OCI-LY7 (cell line): ENCODE measurements around the gene TRIM39. TPM values are rescaled to one million over a fixed set of nuclear protein-coding genes. Genes with fewer than 3 reads are reported as not detected.

Experiments
- BruUV-seq: library from RNA; stranded (reverse); fragments of 400-500 nt; replicated peaks from 2 replicates; lab custom pipeline; 2021; lab: Mats Ljungman, UMichigan
- CTCF ChIA-PET: fragments of 300-600 bp; sonication (Branson Sonifier 250); formaldehyde crosslinking; loops from one replicate; lab custom pipeline; 2022; ENCODE audit warnings: antibody characterized with exemption; ENCODE audit not compliant: unreplicated experiment; lab: Charles Lee
- POLR2A ChIA-PET: fragments of 300-600 bp; sonication (Branson Sonifier 250); formaldehyde crosslinking; loops from one replicate; lab custom pipeline; 2022; ENCODE audit warnings: antibody characterized with exemption; lab: Charles Lee
- DNase-seq: peaks from one replicate; pipeline ENCODE4 v3.0.0-alpha.2; 2015; ENCODE audit warnings: low spot score
- H2AFZ ChIP-seq: fragments of 200-600 bp; sonication (generic), shearing (Covaris generic); 2 replicates; pipeline ENCODE4 v1.6.1; 2014; ENCODE audit warnings: mild to moderate bottlenecking, antibody characterized with exemption, low read length, moderate library complexity
- H3K27ac ChIP-seq: fragments of 200-600 bp; sonication (generic); 2 replicates; pipeline ENCODE4 v1.5.1; 2014; ENCODE audit warnings: mixed run types, low read depth, mild to moderate bottlenecking, moderate library complexity, low read length, inconsistent platforms; ENCODE audit not compliant: poor library complexity, severe bottlenecking
- H3K36me3 ChIP-seq: fragments of 200-600 bp; sonication (generic); 2 replicates; pipeline ENCODE4 v1.6.1; 2014; ENCODE audit warnings: mild to moderate bottlenecking, antibody characterized with exemption, low read length, moderate library complexity, mixed read lengths; ENCODE audit not compliant: insufficient read depth
- H3K4me1 ChIP-seq: fragments of 200-600 bp; sonication (generic); 2 replicates; pipeline ENCODE4 v1.5.1; 2014; ENCODE audit warnings: mild to moderate bottlenecking, low read length; ENCODE audit not compliant: insufficient read depth, poor library complexity, severe bottlenecking
- H3K4me2 ChIP-seq: fragments of 200-600 bp; sonication (generic); 2 replicates; pipeline ENCODE4 v1.6.1; 2014; ENCODE audit warnings: mild to moderate bottlenecking, low read length
- H3K4me3 ChIP-seq: fragments of 200-600 bp; sonication (generic); 2 replicates; pipeline ENCODE4 v1.5.1; 2014; ENCODE audit warnings: mild to moderate bottlenecking, low read depth, low read length; ENCODE audit not compliant: poor library complexity, severe bottlenecking
- H3K79me2 ChIP-seq: fragments of 200-600 bp; sonication (generic); 2 replicates; pipeline ENCODE4 v1.6.1; 2016; ENCODE audit warnings: low read depth, mild to moderate bottlenecking, low read length, moderate library complexity, mixed read lengths; ENCODE audit not compliant: insufficient read depth
- H3K9me2 ChIP-seq: fragments of 200-600 bp; sonication (generic); 2 replicates; pipeline ENCODE4 v1.6.1; 2016; ENCODE audit warnings: mild to moderate bottlenecking, low read length, mixed read lengths; ENCODE audit not compliant: insufficient read depth
- H3K9me3 ChIP-seq: fragments of 200-600 bp; sonication (generic); 2 replicates; pipeline ENCODE4 v1.6.1; 2014; ENCODE audit warnings: mild to moderate bottlenecking, mixed run types, low read length, mixed read lengths
- H4K20me1 ChIP-seq: fragments of 200-600 bp; sonication (generic); 2 replicates; pipeline ENCODE4 v1.6.1; 2014; ENCODE audit warnings: mild to moderate bottlenecking, antibody characterized with exemption, low read length, moderate library complexity, mixed read lengths; ENCODE audit not compliant: insufficient read depth
- CTCF ChIP-seq: fragments of 200-600 bp; sonication (generic); conservative IDR thresholded peaks from 2 replicates; pipeline ENCODE4 v1.5.1; 2014; ENCODE audit warnings: mild to moderate bottlenecking, antibody characterized with exemption, low read length, moderate library complexity, mixed read lengths
- EZH2phosphoT487 ChIP-seq: fragments of 200-600 bp; sonication (generic); IDR thresholded peaks from 2 replicates; pipeline ENCODE4 v1.6.1; 2018; ENCODE audit warnings: low read depth, borderline replicate concordance, mild to moderate bottlenecking, mixed run types, antibody characterized with exemption, low read length, moderate library complexity, mixed read lengths
- intact Hi-C: fragments of 100-400 bp; cut with micrococcal nuclease; formaldehyde crosslinking; loops from one replicate; pipeline ENCODE4 v1.10.0; 2022; ENCODE audit not compliant: unreplicated experiment
- total RNA-seq, 2 experiments: library from RNA; depleted of rRNA in 1 of 2; stranded (reverse); fragments of >200 nt in 1 of 2; shearing (Covaris generic) in 1 of 2; gene quantifications; 2 replicates each; pipeline ENCODE4 v1.2.3, GENCODE V29; 2014 to 2022

The TRIM39 gene
- total RNA-seq, 2 experiments from 2014 or later = 11.4 to 17.0 TPM

GRCh38 chr6:30325873-30326525, 728 bp upstream of the TRIM39 start:
- H3K4me3 ChIP-seq = peak overlapping the region; percentile 84
- peaks cover 29% of the 10 kb centered on the region for H4K20me1 ChIP-seq
- H3K36me3 ChIP-seq = peaks cover 29% of the 10 kb centered on the region
- ChIA-PET POLR2A (interaction anchor here (0.7 to 1.3 kb wide), 5 partner anchors 8 to 496 kb away, joined by 3 to 7 read pairs (median 4); no protein-coding TSS in a partner anchor), CTCF (no interaction called here)
- H3K9me3 ChIP-seq = no peaks in the 10 kb centered on the region
- peak overlapping the region; percentile 84 for H3K27ac ChIP-seq
- BruUV-seq = no TSS peak
- DNase-seq = peak; percentile 74
- H3K4me1 ChIP-seq = peaks cover 41% of the 10 kb centered on the region
- H3K4me2 ChIP-seq = peak overlapping the region; percentile 90
- TF ChIP-seq CTCF (no peak), EZH2phosphoT487 (no peak)
- H3K9me2 ChIP-seq = no peaks in the 10 kb centered on the region
- H3K79me2 ChIP-seq = peaks cover 62% of the 10 kb centered on the region
- H2AFZ ChIP-seq = peak overlapping the region; percentile 73
- intact Hi-C loops = loop anchor here (5.0 kb wide), 1 partner anchor 114 kb away; the partner anchor contains the start of gene TRIM26

- H3K9me2 ChIP-seq = no peaks in the 10 kb centered on the region
- no peak for DNase-seq
- ChIA-PET CTCF (interaction anchor here (0.6 kb wide), 1 partner anchor 10 kb away, joined by 3 read pairs; no protein-coding TSS in a partner anchor), POLR2A (interaction anchor here (1.7 kb wide), 1 partner anchor 10 kb away, joined by 4 read pairs; no protein-coding TSS in a partner anchor)
- intact Hi-C loops = loop anchor here (1.0 to 5.0 kb wide), 2 partner anchors 18 to 115 kb away; partner anchors contain the start of genes RPP21 and TRIM26
- peaks cover 30% of the 10 kb centered on the region for H3K4me1 ChIP-seq
- H3K4me2 ChIP-seq = peak overlapping the region; percentile 90
- peaks cover 25% of the 10 kb centered on the region for H4K20me1 ChIP-seq
- H3K79me2 ChIP-seq = peaks cover 49% of the 10 kb centered on the region
- H3K36me3 ChIP-seq = peaks cover 33% of the 10 kb centered on the region
- TF ChIP-seq CTCF (no peak), EZH2phosphoT487 (no peak)
- BruUV-seq = no TSS peak
- peak overlapping the region; percentile 84 for H3K4me3 ChIP-seq
- H3K9me3 ChIP-seq = no peaks in the 10 kb centered on the region
- peak overlapping the region; percentile 73 for H2AFZ ChIP-seq
- H3K27ac ChIP-seq = peak overlapping the region; percentile 84
Observed at GRCh38 chr6:30327232-30327746, 562 bp downstream of the TRIM39 start.
